Stomach (tissue), 9 donors: ENCODE data around the gene IKBIP. TPM values are rescaled to one million over a fixed set of nuclear protein-coding genes. Genes with fewer than 3 reads are reported as not detected.

Experiments used
- DNase-seq, 2 donors: peaks; one replicate each; pipeline versions ENCODE4 v3.0.0 to v3.0.0-alpha.2; 2013 to 2019
- H3K27ac ChIP-seq, 5 donors: fragments of 200-600 bp in 4 of 5; sonication (generic) in 4 of 5; one replicate each; pipeline ENCODE4 v1.5.1; 2013 to 2019; ENCODE audit warnings: mild to moderate bottlenecking in 1 of 5, moderate library complexity in 1 of 5
- H3K27me3 ChIP-seq, 3 donors: fragments of 200-600 bp; sonication (generic); one replicate each; pipeline ENCODE4 v1.5.1; 2017 to 2019; ENCODE audit warnings: mixed run types in 1 of 3
- H3K36me3 ChIP-seq, 4 donors: fragments of 200-600 bp; sonication (generic); 1 replicate in 3 of 4; 2 replicates in 1 of 4; pipeline ENCODE4 v1.5.1; 2016 to 2019
- H3K4me1 ChIP-seq, 4 donors: fragments of 200-600 bp; sonication (generic); one replicate each; pipeline ENCODE4 v1.5.1; 2016 to 2019
- H3K4me3 ChIP-seq, 4 donors: fragments of 200-600 bp; sonication (generic) in 3 of 4; one replicate each; pipeline ENCODE4 v1.5.1; 2016 to 2019; ENCODE audit warnings: mild to moderate bottlenecking in 1 of 4
- H3K9me3 ChIP-seq, 4 donors: fragments of 200-600 bp; sonication (generic); one replicate each; pipeline ENCODE4 v1.5.1; 2016 to 2019
- EP300 ChIP-seq: sonication (generic); formaldehyde crosslinking; IDR thresholded peaks from one replicate; pipeline ENCODE4 v1.6.1; 2017; ENCODE audit warnings: antibody characterized with exemption
- POLR2A ChIP-seq, 4 donors: fragments of 450-650 bp; IDR thresholded peaks; one replicate each; pipeline ENCODE4 v1.6.1; 2016; ENCODE audit warnings: antibody characterized with exemption in 4 of 4, control low read depth in 2 of 4, mild to moderate bottlenecking in 1 of 4, moderate library complexity in 1 of 4
- POLR2AphosphoS5 ChIP-seq, 3 donors: sonication (generic); formaldehyde crosslinking; IDR thresholded peaks; one replicate each; pipeline ENCODE4 v1.6.1; 2016; ENCODE audit warnings: antibody characterized with exemption in 3 of 3
- WGBS, 5 donors: extraction: QIAGEN DNeasy Blood & Tissue Kit in 3 of 5; methylation state at CpG; one replicate each; pipeline versions ENCODE4 v1.1.5 to v1.1.7; 2013 to 2018; 5-methylcytosine and 5-hydroxymethylcytosine counted together
- intact Hi-C: fragments of 100-400 bp; cut with DNase I; formaldehyde crosslinking; loops from one replicate; pipeline ENCODE4 v1.15.1; 2023; ENCODE audit warnings: low total_unique reads
- polyA plus RNA-seq, 3 donors: library from polyadenylated mRNA; stranded (reverse); fragments of 200-250 nt; gene quantifications; one replicate each; pipeline ENCODE4 v1.2.3, GENCODE V29; 2013
- total RNA-seq, 5 donors: library from RNA; depleted of rRNA; stranded (reverse); fragments of >200 nt; gene quantifications; one replicate each; pipeline versions ENCODE4 v1.1.0 to v1.2.3, GENCODE V29; 2014 to 2016
- TF ChIP-seq, protein P1 (sequence below), 7 experiments: fragments of 450-650 bp in 4 of 7; fragments of 200-600 bp in 3 of 7; sonication (generic) in 3 of 7; IDR thresholded peaks; one replicate each; pipeline ENCODE4 v1.5.1; 2016 to 2019; ENCODE audit warnings: antibody characterized with exemption in 7 of 7, control low read depth in 2 of 7, mild to moderate bottlenecking in 1 of 7
- donor health status: healthy with polysubstance abuse.
- donor health status: Bipolar disorder and iron deficiency.
- donor health status: healthy.

The IKBIP gene
- total and polyA plus RNA-seq, 8 donors = under 0.01 to 14.5 (median 5.4) TPM

DNA sequence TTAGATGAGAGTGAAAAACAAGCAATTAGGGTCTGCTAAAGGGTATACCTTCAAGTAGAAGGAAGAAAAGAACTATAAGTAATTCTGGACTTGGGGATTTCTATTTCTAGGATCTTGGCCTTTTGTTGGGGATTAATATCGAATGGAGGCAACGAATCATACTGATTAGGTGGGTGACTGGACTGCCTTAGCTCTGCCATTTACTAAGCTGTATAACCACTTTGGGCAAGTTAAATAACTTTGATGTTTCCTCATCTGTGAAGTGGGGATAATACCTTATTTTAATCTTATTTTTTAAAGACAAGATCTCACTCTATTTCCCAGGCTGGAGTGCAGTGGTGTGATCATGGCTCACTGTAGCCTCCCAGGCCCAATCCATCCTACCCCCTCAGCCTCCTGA is 6.6 kb downstream of the IKBIP start:
- Histone ChIP-seq H3K27ac (no peak overlapping the region), H3K36me3 (peaks cover 0 to 4% (median under 1%) of the 10 kb centered on the region in 4 donors), H3K27me3 (no peaks in the 10 kb centered on the region), H3K4me3 (no peak overlapping the region), H3K9me3 (no peaks in the 10 kb centered on the region), H3K4me1 (peaks cover 0 to 11% (median 6%) of the 10 kb centered on the region in 4 donors)
- 92 to 98% (median 95%) methylated on average over 2 of the region's 2 CpGs for WGBS, 5 donors
- intact Hi-C loops = no loop called here
- TF ChIP-seq EP300 (no peak), POLR2A (IDR thresholded peaks at IDR 0.05) (no peak), POLR2AphosphoS5 (IDR thresholded peaks at IDR 0.05) (no peak)
- TF ChIP-seq, protein P1, sequence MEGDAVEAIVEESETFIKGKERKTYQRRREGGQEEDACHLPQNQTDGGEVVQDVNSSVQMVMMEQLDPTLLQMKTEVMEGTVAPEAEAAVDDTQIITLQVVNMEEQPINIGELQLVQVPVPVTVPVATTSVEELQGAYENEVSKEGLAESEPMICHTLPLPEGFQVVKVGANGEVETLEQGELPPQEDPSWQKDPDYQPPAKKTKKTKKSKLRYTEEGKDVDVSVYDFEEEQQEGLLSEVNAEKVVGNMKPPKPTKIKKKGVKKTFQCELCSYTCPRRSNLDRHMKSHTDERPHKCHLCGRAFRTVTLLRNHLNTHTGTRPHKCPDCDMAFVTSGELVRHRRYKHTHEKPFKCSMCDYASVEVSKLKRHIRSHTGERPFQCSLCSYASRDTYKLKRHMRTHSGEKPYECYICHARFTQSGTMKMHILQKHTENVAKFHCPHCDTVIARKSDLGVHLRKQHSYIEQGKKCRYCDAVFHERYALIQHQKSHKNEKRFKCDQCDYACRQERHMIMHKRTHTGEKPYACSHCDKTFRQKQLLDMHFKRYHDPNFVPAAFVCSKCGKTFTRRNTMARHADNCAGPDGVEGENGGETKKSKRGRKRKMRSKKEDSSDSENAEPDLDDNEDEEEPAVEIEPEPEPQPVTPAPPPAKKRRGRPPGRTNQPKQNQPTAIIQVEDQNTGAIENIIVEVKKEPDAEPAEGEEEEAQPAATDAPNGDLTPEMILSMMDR (IDR thresholded peaks at IDR 0.05) = no peak
- DNase-seq = no peak

DNA sequence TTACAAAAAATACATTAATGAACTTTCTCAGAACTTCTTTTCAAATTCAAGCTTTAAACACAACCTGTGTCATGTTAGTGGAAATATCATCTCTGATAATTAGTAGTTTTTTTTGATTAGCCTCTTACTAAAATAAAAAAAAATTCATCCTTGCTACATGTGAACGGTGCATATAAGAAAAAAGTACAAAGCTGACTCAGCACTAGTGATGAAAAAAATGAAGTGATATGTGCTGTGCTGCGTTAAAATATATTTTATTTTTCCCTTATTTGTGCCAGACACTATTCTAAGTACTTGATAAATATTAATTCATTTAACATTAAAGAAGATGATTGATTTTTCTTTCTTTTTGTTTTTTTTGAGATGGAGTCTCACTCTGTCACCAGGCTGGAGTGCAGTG is 7.5 kb downstream of the IKBIP start:
- Histone ChIP-seq H3K27me3 (no peaks in the 10 kb centered on the region), H3K9me3 (no peaks in the 10 kb centered on the region), H3K27ac (no peak overlapping the region), H3K36me3 (peaks cover 0 to 8% (median 2%) of the 10 kb centered on the region in 4 donors), H3K4me1 (peaks cover 0 to 6% (median 1%) of the 10 kb centered on the region in 4 donors), H3K4me3 (no peak overlapping the region)
- intact Hi-C loops = no loop called here
- no peak for DNase-seq
- WGBS, 5 donors = 83 to 88% (median 87%) methylated on average over 2 of the region's 2 CpGs
- TF ChIP-seq, protein P1 (IDR thresholded peaks at IDR 0.05) = no peak
- TF ChIP-seq EP300 = no peak
- no peak for TF ChIP-seq POLR2AphosphoS5 (IDR thresholded peaks at IDR 0.05)
- no peak for TF ChIP-seq POLR2A (IDR thresholded peaks at IDR 0.05)

DNA sequence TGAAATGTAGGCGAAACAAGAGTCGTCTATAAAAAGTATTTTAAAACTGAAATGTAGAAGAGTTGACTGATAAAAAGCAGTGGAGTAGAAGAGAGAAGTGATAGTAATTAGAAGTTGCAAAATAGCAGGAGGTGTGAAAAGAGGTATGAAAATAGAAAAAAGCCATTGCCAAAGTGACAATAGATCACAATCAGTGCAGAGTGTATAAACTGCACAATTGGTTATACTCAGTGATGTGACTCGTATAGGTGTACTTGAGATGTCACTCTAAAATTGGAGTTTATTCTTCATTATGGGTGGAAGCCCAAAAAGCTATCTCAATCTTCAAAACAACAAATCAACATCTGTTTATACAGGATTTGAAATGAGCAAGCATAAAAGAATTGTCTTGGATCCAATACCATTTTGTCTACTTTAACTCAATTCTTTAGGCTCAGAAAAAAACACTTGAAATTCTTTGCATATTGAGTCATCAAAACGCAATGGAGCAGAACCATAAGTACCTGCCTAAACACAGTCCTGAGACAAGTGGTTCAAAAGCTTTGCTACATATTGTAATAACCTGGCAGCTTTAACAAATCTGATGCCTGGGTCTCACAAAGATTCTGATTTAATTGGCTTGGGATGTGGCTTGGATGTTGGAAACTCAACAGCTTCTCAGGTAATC is 8.8 kb downstream of the IKBIP start:
- WGBS, 5 donors = 79 to 86% (median 85%) methylated on average over 4 of the region's 4 CpGs
- Histone ChIP-seq H3K9me3 (no peaks in the 10 kb centered on the region), H3K4me3 (no peak overlapping the region), H3K27ac (no peak overlapping the region), H3K27me3 (no peaks in the 10 kb centered on the region), H3K36me3 (peaks cover 0 to 8% (median 2%) of the 10 kb centered on the region in 4 donors), H3K4me1 (peaks cover 0 to 6% (median 0%) of the 10 kb centered on the region in 4 donors)
- TF ChIP-seq POLR2A (IDR thresholded peaks at IDR 0.05) = no peak
- no peak for TF ChIP-seq POLR2AphosphoS5 (IDR thresholded peaks at IDR 0.05)
- TF ChIP-seq, protein P1 (IDR thresholded peaks at IDR 0.05) = no peak
- no peak for TF ChIP-seq EP300
- peak in 1 of 2 donors; percentile 8 for DNase-seq
- intact Hi-C loops = no loop called here

DNA sequence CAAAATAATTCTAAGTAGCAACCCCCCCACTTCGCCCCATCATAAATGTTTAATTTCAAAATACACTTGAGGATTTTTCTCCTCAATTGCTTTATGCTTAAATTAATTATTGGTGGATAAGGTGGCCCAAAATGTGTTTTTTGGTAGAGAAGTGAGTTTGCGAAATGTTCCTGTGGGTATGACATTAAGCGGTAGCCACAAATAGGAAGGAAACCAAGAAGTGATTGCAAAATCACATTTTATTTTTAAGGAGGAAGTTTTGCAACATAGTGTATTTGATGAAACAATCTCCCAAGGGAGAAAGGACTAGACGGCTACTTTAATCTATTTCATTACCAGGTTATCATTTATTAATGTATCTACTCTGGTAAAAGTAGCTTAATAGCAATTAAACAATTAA is 25.6 kb downstream of the IKBIP start:
- peak in 1 of 3 donors; percentile 23 for TF ChIP-seq POLR2AphosphoS5 (IDR thresholded peaks at IDR 0.05)
- TF ChIP-seq EP300 = no peak
- 60 to 76% (median 74%) methylated on average over 4 of the region's 4 CpGs for WGBS, 5 donors
- Histone ChIP-seq H3K27ac (peak overlapping the region in 1 of 5 donors; percentile 31), H3K36me3 (no peaks in the 10 kb centered on the region), H3K4me3 (no peak overlapping the region), H3K27me3 (no peaks in the 10 kb centered on the region), H3K4me1 (no peaks in the 10 kb centered on the region), H3K9me3 (no peaks in the 10 kb centered on the region)
- intact Hi-C loops = no loop called here
- DNase-seq = no peak
